K562 (cell line): ENCODE measurements around the gene ABHD17B. TPM values are rescaled to one million over a fixed set of nuclear protein-coding genes. Genes with fewer than 3 reads are reported as not detected.

Experiments
- ATAC-seq: fragments of 200-7000 bp; cut with Tn5 transposase; 3 replicates; pipeline ENCODE4 v1.9.1; 2020; ENCODE audit warnings: moderate library complexity
- BruUV-seq: library from RNA; stranded (reverse); fragments of 400-500 nt; replicated peaks from 2 replicates; lab custom pipeline; 2021; lab: Mats Ljungman, UMichigan
- CTCF ChIA-PET: fragments of 300-600 bp; formaldehyde crosslinking; extraction: SDS; loops from one replicate; lab custom pipeline; 2021; ENCODE audit warnings: low intra/inter-chr PET ratio; lab: Yijun Ruan, JAX
- POLR2A ChIA-PET: fragments of 300-600, 350-650 bp; sonication (Branson Sonifier 250); formaldehyde crosslinking; extraction: SDS; loops from one replicate; lab custom pipeline; 2021; ENCODE audit warnings: antibody characterized with exemption, inconsistent platforms; lab: Yijun Ruan, JAX
- DNase-seq, 4 experiments: peaks; one replicate each; pipeline versions ENCODE4 v3.0.0 to v3.0.0-alpha.2; 2011 to 2018; ENCODE audit warnings: low spot score in 3 of 4, mixed read lengths in 3 of 4; ENCODE audit errors: extremely low read depth in 1 of 4
- FAIRE-seq: peaks from 2 replicates; lab custom pipeline; 2011; peaks lifted over from hg19 to GRCh38; lab: Jason Lieb, UNC
- H2AFZ ChIP-seq: 2 replicates; pipeline ENCODE4 v1.6.0; 2011; ENCODE audit warnings: low read depth, low read length, control low read depth, inconsistent platforms
- H3K27ac ChIP-seq: fragments of 200-600 bp; 3 replicates; pipeline ENCODE4 v1.8.0; 2011; ENCODE audit warnings: low read depth, mild to moderate bottlenecking, control low read depth, inconsistent platforms, low read length, moderate library complexity, mixed read lengths; ENCODE audit errors: extremely low read depth
- H3K27me3 ChIP-seq, 2 experiments: fragments of 300-600 bp in 1 of 2; 2 replicates in 1 of 2; 3 replicates in 1 of 2; pipeline versions ENCODE4 v1.6.0 to v1.8.0; 2011; ENCODE audit warnings: inconsistent platforms in 2 of 2, low read length in 2 of 2, mild to moderate bottlenecking in 1 of 2, mixed read lengths in 1 of 2, moderate library complexity in 1 of 2; ENCODE audit not compliant: control insufficient read depth in 2 of 2, insufficient read depth in 2 of 2
- H3K36me3 ChIP-seq: fragments of 300-600 bp; 3 replicates; pipeline ENCODE4 v1.8.0; 2011; ENCODE audit warnings: mild to moderate bottlenecking, low read length, inconsistent platforms; ENCODE audit not compliant: control insufficient read depth, insufficient read depth
- H3K4me1 ChIP-seq, 2 experiments: fragments of 200-600 bp in 1 of 2; replicated peaks in 1 of 2; 2 replicates in 1 of 2; 3 replicates in 1 of 2; pipeline versions ENCODE4 v1.5.1 to v1.8.0; 2011; ENCODE audit warnings: inconsistent platforms in 2 of 2, low read length in 2 of 2, mild to moderate bottlenecking in 1 of 2, mixed read lengths in 1 of 2, moderate library complexity in 1 of 2; ENCODE audit not compliant: control insufficient read depth in 2 of 2, insufficient read depth in 2 of 2
- H3K4me2 ChIP-seq: 2 replicates; pipeline ENCODE4 v1.6.1; 2011; ENCODE audit warnings: low read length, control low read depth, inconsistent platforms, mixed read lengths; ENCODE audit not compliant: insufficient read depth
- H3K4me3 ChIP-seq: fragments of 200-600 bp; sonication (generic), shearing (Covaris generic); 2 replicates; pipeline ENCODE4 v1.5.1; 2016; ENCODE audit warnings: control low read depth, inconsistent platforms
- H3K79me2 ChIP-seq: fragments of 200-600 bp; 3 replicates; pipeline ENCODE4 v1.8.0; 2011; ENCODE audit warnings: low read length, inconsistent platforms; ENCODE audit not compliant: control insufficient read depth, insufficient read depth
- H3K9ac ChIP-seq, 2 experiments: 2 replicates each; pipeline versions ENCODE4 v1.6.0 to v1.6.1; 2011; ENCODE audit warnings: low read depth in 2 of 2, low read length in 2 of 2, control low read depth in 1 of 2, inconsistent platforms in 1 of 2, mild to moderate bottlenecking in 1 of 2, mixed read lengths in 1 of 2; ENCODE audit not compliant: insufficient read depth in 1 of 2
- H3K9me1 ChIP-seq: one replicate; pipeline ENCODE4 v1.6.0; 2011; ENCODE audit warnings: inconsistent platforms, mild to moderate bottlenecking, low read length, moderate library complexity; ENCODE audit not compliant: control insufficient read depth, insufficient read depth
- H3K9me3 ChIP-seq: replicated peaks from 2 replicates; pipeline ENCODE4 v1.5.1; 2011; ENCODE audit warnings: low read depth, low read length, inconsistent platforms; ENCODE audit not compliant: control insufficient read depth, insufficient read depth
- H4K20me1 ChIP-seq: replicated peaks from 2 replicates; pipeline ENCODE4 v1.6.1; 2011; ENCODE audit warnings: low read length, inconsistent platforms, mixed read lengths; ENCODE audit not compliant: control insufficient read depth, insufficient read depth
- ATF7 ChIP-seq: fragments of 450-650 bp; IDR thresholded peaks from 2 replicates; pipeline ENCODE4 v1.7.1; 2014; ENCODE audit warnings: mild to moderate bottlenecking, moderate library complexity
- CREM ChIP-seq: IDR thresholded peaks from 2 replicates; pipeline ENCODE4 v1.6.1; 2014; ENCODE audit warnings: antibody characterized with exemption, low read depth
- EP400 ChIP-seq: fragments of 450-650 bp; IDR thresholded peaks from 2 replicates; pipeline ENCODE4 v1.6.1; 2017; ENCODE audit warnings: antibody characterized with exemption, mild to moderate bottlenecking, moderate library complexity
- POLR2B ChIP-seq: fragments of 450-650 bp; IDR thresholded peaks from 2 replicates; pipeline ENCODE4 v1.6.1; 2018; ENCODE audit warnings: low read depth; ENCODE audit not compliant: partially characterized antibody
- TAF1 ChIP-seq: IDR thresholded peaks from 2 replicates; pipeline ENCODE4 v1.6.1; 2011; ENCODE audit warnings: mild to moderate bottlenecking, low read length, moderate library complexity; ENCODE audit not compliant: insufficient read depth, control insufficient read depth, severe bottlenecking; ENCODE audit errors: extremely low read depth
- ZSCAN32 ChIP-seq: fragments of 450-650 bp; formaldehyde crosslinking; IDR thresholded peaks from 2 replicates; pipeline ENCODE4 v1.4.0; 2020; ENCODE audit warnings: mild to moderate bottlenecking, moderate library complexity
- WGBS: fragments of 100-300 bp; shearing (Covaris generic); methylation state at CpG from one replicate; pipeline ENCODE4 v1.1.6; 2016; ENCODE audit warnings: low coverage, mixed read lengths; ENCODE audit not compliant: insufficient coverage; ENCODE audit errors: missing lambda C conversion rate; 5-methylcytosine and 5-hydroxymethylcytosine counted together
- in situ Hi-C: fragments of 300-500 bp; cut with MboI; formaldehyde crosslinking; loops from 4 replicates; pipeline ENCODE4 v1.15.0; 2018; ENCODE audit warnings: inconsistent platforms, mixed read lengths
- intact Hi-C: fragments of 100-400 bp; cut with micrococcal nuclease; formaldehyde crosslinking; loops from 2 replicates; pipeline ENCODE4 v1.14.2; 2022
- polyA plus RNA-seq, 8 experiments: library from polyadenylated mRNA; depleted of rRNA in 4 of 8; stranded (reverse) in 5 of 8; unstranded in 3 of 8; fragments of >200 nt; fragmentation: Nextera tagmentation in 2 of 8; fragmentation: Illumina TruSeq in 1 of 8; extraction: Ambion mirVana in 2 of 8; extraction: Trizol in 1 of 8; gene quantifications; 2 replicates each; pipeline versions ENCODE4 v1.2.1 to v1.2.3, GENCODE V29; 2011 to 2014; ENCODE audit warnings: inconsistent platforms in 1 of 8, missing spikeins in 1 of 8
- total RNA-seq, 7 experiments: library from RNA; depleted of rRNA in 6 of 7; stranded (reverse); fragments of >200 nt in 6 of 7; fragmentation: Illumina TruSeq in 2 of 7; extraction: Trizol in 2 of 7; gene quantifications; 2 replicates each; pipeline versions ENCODE4 v1.2.1 to v1.2.3, GENCODE V29; 2011 to 2021; ENCODE audit warnings: low replicate concordance in 1 of 7
- TF ChIP-seq, protein P1 (sequence below), 2 experiments: fragments of 450-650 bp; IDR thresholded peaks; 2 replicates each; pipeline ENCODE4 v1.6.1; 2016; ENCODE audit warnings: mild to moderate bottlenecking in 2 of 2, borderline replicate concordance in 1 of 2, low read depth in 1 of 2, moderate library complexity in 1 of 2
- TF ChIP-seq, protein P2 (sequence below): sonication (generic); formaldehyde crosslinking; IDR thresholded peaks from 2 replicates; pipeline ENCODE4 v1.8.0; 2022; ENCODE audit warnings: mild to moderate bottlenecking, missing genetic modification reagents, borderline replicate concordance
- TF ChIP-seq, protein P3 (sequence below): fragments of 250-450 bp; sonication (Bioruptor Pico); IDR thresholded peaks from 2 replicates; pipeline ENCODE4 v1.8.0; 2022; ENCODE audit warnings: inconsistent platforms, mild to moderate bottlenecking, moderate library complexity, borderline replicate concordance

ABHD17B gene
- total and polyA plus RNA-seq, 9 of the 15 experiments (the other 6 are each of a cell fraction or from before 2014, with no cell fraction given) = 1.9 to 13.4 (median 10.1) TPM

DNA sequence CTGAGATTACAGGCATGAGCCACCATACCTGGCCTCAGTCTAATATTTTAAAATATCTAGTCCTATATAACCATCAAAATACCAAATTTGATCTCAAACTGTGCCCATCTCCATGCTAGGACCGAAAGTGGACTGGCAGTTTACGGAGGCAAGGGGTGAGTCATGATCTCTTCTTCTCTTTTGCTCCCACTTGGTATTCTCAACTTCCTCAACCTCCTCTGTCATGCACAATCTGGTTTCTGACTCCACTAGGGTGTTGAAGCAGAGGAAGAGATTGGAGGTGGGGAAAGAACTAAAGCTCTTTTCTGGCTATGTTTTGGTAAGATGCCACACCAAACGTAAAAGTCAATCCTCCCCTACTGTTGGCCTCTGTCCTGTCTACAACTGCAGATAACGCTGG, 86.7 kb downstream of the ABHD17B start:
- Histone ChIP-seq H3K4me2 (no peak overlapping the region), H3K36me3 (no peaks in the 10 kb centered on the region), H3K9me1 (no peaks in the 10 kb centered on the region), H3K9ac (no peak overlapping the region), H3K27me3 (peaks cover 0 to 4% of the 10 kb centered on the region in 2 experiments; a peak in 2 of 5 replicates), H2AFZ (no peak overlapping the region), H3K27ac (no peak overlapping the region), H3K4me3 (no peak overlapping the region), H3K9me3 (no peaks in the 10 kb centered on the region), H3K79me2 (no peaks in the 10 kb centered on the region), H3K4me1 (no peaks in the 10 kb centered on the region), H4K20me1 (no peaks in the 10 kb centered on the region)
- DNase-seq (no peak), ATAC-seq (no peak), FAIRE-seq (no peak)
- TF ChIP-seq, protein P1, sequence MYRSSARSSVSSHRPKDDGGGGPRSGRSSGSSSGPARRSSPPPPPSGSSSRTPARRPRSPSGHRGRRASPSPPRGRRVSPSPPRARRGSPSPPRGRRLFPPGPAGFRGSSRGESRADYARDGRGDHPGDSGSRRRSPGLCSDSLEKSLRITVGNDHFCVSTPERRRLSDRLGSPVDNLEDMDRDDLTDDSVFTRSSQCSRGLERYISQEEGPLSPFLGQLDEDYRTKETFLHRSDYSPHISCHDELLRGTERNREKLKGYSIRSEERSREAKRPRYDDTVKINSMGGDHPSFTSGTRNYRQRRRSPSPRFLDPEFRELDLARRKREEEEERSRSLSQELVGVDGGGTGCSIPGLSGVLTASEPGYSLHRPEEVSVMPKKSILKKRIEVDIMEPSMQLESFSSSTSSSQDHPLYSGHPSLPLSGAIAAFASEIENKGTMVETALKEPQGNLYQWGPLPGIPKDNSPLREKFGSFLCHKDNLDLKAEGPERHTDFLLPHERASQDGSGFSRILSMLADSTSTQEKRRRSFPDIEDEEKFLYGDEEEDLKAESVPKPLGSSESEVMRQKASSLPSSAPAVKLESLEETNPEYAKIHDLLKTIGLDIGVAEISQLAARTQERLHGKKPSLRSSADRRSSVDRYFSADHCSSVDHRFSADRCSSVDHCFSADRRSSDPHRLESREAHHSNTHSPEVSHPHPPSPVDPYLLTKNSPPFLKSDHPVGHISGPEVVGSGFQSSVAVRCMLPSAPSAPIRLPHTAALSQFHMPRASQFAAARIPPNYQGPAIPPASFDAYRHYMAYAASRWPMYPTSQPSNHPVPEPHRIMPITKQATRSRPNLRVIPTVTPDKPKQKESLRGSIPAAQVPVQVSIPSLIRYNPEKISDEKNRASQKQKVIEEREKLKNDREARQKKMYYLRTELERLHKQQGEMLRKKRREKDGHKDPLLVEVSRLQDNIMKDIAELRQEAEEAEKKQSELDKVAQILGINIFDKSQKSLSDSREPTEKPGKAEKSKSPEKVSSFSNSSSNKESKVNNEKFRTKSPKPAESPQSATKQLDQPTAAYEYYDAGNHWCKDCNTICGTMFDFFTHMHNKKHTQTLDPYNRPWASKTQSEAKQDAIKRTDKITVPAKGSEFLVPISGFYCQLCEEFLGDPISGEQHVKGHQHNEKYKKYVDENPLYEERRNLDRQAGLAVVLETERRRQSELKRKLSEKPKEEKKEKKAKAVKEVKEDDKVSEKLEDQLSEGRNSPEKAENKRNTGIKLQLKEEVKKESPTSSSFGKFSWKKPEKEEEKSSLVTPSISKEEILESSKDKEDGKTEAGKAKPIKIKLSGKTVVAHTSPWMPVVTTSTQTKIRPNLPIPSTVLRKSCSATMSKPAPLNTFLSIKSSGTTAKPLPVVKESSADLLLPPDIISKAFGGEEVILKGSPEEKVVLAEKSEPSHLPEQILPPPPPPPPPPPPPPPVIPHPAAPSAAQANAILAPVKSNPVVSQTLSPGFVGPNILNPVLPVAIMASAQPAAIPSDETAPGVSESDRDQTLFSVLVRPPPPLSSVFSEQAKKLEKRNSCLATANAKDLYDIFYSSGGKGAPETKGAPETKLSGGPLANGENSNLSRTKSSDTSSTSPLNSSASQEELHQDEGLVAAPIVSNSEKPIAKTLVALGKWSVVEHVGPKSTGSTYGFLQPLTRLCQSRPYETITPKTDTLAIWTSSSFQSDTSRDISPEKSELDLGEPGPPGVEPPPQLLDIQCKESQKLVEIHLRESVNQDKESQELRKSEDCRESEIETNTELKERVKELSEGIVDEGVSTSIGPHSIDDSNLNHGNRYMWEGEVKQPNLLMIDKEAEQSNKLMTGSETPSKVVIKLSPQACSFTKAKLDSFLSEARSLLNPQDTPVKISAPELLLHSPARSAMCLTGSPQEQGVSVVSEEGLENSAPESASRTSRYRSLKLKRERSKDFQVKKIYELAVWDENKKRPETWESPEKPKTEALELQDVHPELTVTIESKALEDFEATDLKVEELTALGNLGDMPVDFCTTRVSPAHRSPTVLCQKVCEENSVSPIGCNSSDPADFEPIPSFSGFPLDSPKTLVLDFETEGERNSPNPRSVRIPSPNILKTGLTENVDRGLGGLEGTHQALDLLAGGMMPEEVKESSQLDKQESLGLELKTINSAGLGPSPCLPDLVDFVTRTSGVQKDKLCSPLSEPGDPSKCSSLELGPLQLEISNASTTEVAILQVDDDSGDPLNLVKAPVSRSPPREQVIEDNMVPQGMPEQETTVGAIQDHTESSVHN (IDR thresholded peaks at IDR 0.05; ENCODE audit: borderline replicate concordance in 1 of 2, low read depth in 1 of 2) = no peak
- no peak for TF ChIP-seq TAF1
- TF ChIP-seq EP400 = no peak
- TF ChIP-seq POLR2B = no peak
- TF ChIP-seq, protein P2, sequence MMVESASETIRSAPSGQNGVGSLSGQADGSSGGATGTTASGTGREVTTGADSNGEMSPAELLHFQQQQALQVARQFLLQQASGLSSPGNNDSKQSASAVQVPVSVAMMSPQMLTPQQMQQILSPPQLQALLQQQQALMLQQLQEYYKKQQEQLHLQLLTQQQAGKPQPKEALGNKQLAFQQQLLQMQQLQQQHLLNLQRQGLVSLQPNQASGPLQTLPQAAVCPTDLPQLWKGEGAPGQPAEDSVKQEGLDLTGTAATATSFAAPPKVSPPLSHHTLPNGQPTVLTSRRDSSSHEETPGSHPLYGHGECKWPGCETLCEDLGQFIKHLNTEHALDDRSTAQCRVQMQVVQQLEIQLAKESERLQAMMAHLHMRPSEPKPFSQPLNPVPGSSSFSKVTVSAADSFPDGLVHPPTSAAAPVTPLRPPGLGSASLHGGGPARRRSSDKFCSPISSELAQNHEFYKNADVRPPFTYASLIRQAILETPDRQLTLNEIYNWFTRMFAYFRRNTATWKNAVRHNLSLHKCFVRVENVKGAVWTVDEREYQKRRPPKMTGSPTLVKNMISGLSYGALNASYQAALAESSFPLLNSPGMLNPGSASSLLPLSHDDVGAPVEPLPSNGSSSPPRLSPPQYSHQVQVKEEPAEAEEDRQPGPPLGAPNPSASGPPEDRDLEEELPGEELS = no peak
- no peak for TF ChIP-seq ATF7
- no peak for TF ChIP-seq ZSCAN32
- no peak for TF ChIP-seq CREM
- TF ChIP-seq, protein P3, sequence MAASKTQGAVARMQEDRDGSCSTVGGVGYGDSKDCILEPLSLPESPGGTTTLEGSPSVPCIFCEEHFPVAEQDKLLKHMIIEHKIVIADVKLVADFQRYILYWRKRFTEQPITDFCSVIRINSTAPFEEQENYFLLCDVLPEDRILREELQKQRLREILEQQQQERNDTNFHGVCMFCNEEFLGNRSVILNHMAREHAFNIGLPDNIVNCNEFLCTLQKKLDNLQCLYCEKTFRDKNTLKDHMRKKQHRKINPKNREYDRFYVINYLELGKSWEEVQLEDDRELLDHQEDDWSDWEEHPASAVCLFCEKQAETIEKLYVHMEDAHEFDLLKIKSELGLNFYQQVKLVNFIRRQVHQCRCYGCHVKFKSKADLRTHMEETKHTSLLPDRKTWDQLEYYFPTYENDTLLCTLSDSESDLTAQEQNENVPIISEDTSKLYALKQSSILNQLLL (CRISPR knock-in tag) = no peak
- in situ Hi-C loops = loop anchor here (10.0 to 25.0 kb wide), 3 partner anchors 191 to 537 kb away; no protein-coding TSS in a partner anchor
- intact Hi-C loops = no loop called here
- CTCF ChIA-PET = no interaction called here
- WGBS = 4% methylated on average over 4 of the region's 4 CpGs
- POLR2A ChIA-PET = no interaction called here
- no TSS peak for BruUV-seq
